ENCODE measurements around the gene S100G. TPM values are rescaled to one million over a fixed set of nuclear protein-coding genes. Genes with fewer than 3 reads are reported as not detected.
"Not testable (repeated sequence)": the region's sequence is repeated elsewhere in the genome, so short reads cannot be mapped to it uniquely, and the experiment has no call there.

S100G gene, protein sequence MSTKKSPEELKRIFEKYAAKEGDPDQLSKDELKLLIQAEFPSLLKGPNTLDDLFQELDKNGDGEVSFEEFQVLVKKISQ
- total RNA-seq (2021; ENCODE audit: unreplicated experiment) (not detected), Bru-seq, nascent RNA (not detected), BruChase-seq, experiment 1, labeled RNA remaining after a 2-hour chase (not detected), BruChase-seq, experiment 2, labeled RNA remaining after a 6-hour chase (not detected)
- not detected for polyA plus RNA-seq (2012; ENCODE audit: insufficient read length)
- long read RNA-seq: 0 reads

DNA sequence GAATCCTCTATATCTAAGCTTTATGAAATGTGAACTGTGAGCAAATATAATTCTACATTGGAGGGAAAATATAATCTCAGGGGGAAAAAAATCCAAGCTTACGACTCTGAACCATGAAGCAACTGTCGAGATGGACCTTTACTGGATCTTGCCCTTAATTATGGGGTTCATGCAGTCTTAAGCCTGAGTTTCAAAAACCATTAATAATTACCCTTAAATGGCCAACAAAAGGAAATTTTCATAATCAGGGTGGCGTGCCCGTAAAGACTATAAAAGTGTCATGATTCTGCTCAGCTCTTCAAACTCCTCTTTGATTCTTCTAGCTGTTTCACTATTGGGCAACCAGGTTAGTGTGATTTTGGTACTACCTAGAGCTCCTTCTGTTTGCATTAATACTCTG, at the start of gene S100G:
TSS of gene S100G (plus strand) at position 301 of the 400 bp plus-strand sequence. CDS start 849 bp downstream, outside the sequence.
- no peaks in the 10 kb centered on the region for H3K9me3 ChIP-seq (ENCODE audit: control insufficient read depth, insufficient read depth, low read depth, low read length)
- intact Hi-C loops (cut with micrococcal nuclease; ENCODE audit: unreplicated experiment): no loop called here
- CTCF ChIA-PET: no interaction called here
- DNase-seq (ENCODE audit: low read depth, low spot score) (no peak), ATAC-seq (no peak)
- H3K27me3 ChIP-seq (ENCODE audit: control insufficient read depth, insufficient read depth, low read length): no peaks in the 10 kb centered on the region
- H3K4me1 ChIP-seq (ENCODE audit: control insufficient read depth, insufficient read depth, low read length): no peaks in the 10 kb centered on the region
- in situ Hi-C loops (cut with HindIII; ENCODE audit: low pct_unique_long_range_greater_than_20kb, low sequenced_read_pairs): no loop called here
- no peaks in the 10 kb centered on the region for H3K36me3 ChIP-seq (ENCODE audit: control insufficient read depth, insufficient read depth, low read length)
- POLR2A ChIA-PET: no interaction called here
- H3K27ac ChIP-seq (ENCODE audit: low read length): no peak within 1 kb of the TSS
- TF ChIP-seq, protein P1, sequence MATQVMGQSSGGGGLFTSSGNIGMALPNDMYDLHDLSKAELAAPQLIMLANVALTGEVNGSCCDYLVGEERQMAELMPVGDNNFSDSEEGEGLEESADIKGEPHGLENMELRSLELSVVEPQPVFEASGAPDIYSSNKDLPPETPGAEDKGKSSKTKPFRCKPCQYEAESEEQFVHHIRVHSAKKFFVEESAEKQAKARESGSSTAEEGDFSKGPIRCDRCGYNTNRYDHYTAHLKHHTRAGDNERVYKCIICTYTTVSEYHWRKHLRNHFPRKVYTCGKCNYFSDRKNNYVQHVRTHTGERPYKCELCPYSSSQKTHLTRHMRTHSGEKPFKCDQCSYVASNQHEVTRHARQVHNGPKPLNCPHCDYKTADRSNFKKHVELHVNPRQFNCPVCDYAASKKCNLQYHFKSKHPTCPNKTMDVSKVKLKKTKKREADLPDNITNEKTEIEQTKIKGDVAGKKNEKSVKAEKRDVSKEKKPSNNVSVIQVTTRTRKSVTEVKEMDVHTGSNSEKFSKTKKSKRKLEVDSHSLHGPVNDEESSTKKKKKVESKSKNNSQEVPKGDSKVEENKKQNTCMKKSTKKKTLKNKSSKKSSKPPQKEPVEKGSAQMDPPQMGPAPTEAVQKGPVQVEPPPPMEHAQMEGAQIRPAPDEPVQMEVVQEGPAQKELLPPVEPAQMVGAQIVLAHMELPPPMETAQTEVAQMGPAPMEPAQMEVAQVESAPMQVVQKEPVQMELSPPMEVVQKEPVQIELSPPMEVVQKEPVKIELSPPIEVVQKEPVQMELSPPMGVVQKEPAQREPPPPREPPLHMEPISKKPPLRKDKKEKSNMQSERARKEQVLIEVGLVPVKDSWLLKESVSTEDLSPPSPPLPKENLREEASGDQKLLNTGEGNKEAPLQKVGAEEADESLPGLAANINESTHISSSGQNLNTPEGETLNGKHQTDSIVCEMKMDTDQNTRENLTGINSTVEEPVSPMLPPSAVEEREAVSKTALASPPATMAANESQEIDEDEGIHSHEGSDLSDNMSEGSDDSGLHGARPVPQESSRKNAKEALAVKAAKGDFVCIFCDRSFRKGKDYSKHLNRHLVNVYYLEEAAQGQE (IDR thresholded peaks at IDR 0.05; ENCODE audit: insufficient read depth in 1 of 2, low read depth in 2 of 2, low read length in 1 of 2): no peak
- no peak for TF ChIP-seq SIN3A (IDR thresholded peaks at IDR 0.05; ENCODE audit: borderline replicate concordance, insufficient read depth, low read depth, low read length)
- TF ChIP-seq POLR2AphosphoS5 (IDR thresholded peaks at IDR 0.05; ENCODE audit: low read depth, low read length): no peak
- no peak for TF ChIP-seq TCF7L2 (IDR thresholded peaks at IDR 0.05; ENCODE audit: low read depth, low read length)
- TF ChIP-seq, protein P2, sequence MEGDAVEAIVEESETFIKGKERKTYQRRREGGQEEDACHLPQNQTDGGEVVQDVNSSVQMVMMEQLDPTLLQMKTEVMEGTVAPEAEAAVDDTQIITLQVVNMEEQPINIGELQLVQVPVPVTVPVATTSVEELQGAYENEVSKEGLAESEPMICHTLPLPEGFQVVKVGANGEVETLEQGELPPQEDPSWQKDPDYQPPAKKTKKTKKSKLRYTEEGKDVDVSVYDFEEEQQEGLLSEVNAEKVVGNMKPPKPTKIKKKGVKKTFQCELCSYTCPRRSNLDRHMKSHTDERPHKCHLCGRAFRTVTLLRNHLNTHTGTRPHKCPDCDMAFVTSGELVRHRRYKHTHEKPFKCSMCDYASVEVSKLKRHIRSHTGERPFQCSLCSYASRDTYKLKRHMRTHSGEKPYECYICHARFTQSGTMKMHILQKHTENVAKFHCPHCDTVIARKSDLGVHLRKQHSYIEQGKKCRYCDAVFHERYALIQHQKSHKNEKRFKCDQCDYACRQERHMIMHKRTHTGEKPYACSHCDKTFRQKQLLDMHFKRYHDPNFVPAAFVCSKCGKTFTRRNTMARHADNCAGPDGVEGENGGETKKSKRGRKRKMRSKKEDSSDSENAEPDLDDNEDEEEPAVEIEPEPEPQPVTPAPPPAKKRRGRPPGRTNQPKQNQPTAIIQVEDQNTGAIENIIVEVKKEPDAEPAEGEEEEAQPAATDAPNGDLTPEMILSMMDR (IDR thresholded peaks at IDR 0.05): no peak
- no peak within 1 kb of the TSS for H3K4me3 ChIP-seq (ENCODE audit: low read depth in 2 of 2, low read length in 2 of 2)
- no TSS peak for BruUV-seq (replicated peaks)

GRCh38 chrX:16601885-16602284, 48.1 kb upstream of the S100G start:
- H3K27me3 ChIP-seq (ENCODE audit: control insufficient read depth, insufficient read depth, low read length): no peaks in the 10 kb centered on the region
- no peak for DNase-seq (ENCODE audit: low read depth, low spot score)
- no peaks in the 10 kb centered on the region for H3K9me3 ChIP-seq (ENCODE audit: control insufficient read depth, insufficient read depth, low read depth, low read length)
- H3K27ac ChIP-seq (ENCODE audit: low read length): no peak overlapping the region
- intact Hi-C loops (cut with micrococcal nuclease; ENCODE audit: unreplicated experiment) (no loop called here), in situ Hi-C loops (cut with HindIII; ENCODE audit: low pct_unique_long_range_greater_than_20kb, low sequenced_read_pairs) (no loop called here)
- POLR2A ChIA-PET: no interaction called here
- TF ChIP-seq, protein P2 (IDR thresholded peaks at IDR 0.05): no peak
- TF ChIP-seq TCF7L2 (IDR thresholded peaks at IDR 0.05; ENCODE audit: low read depth, low read length) (no peak), SIN3A (IDR thresholded peaks at IDR 0.05; ENCODE audit: borderline replicate concordance, insufficient read depth, low read depth, low read length) (no peak), POLR2AphosphoS5 (IDR thresholded peaks at IDR 0.05; ENCODE audit: low read depth, low read length) (no peak)
- TF ChIP-seq, protein P1 (IDR thresholded peaks at IDR 0.05; ENCODE audit: insufficient read depth in 1 of 2, low read depth in 2 of 2, low read length in 1 of 2): no peak
- H3K36me3 ChIP-seq (ENCODE audit: control insufficient read depth, insufficient read depth, low read length): no peaks in the 10 kb centered on the region
- CTCF ChIA-PET: no interaction called here
- H3K4me3 ChIP-seq (ENCODE audit: low read depth in 2 of 2, low read length in 2 of 2): no peak overlapping the region
- H3K4me1 ChIP-seq (ENCODE audit: control insufficient read depth, insufficient read depth, low read length): no peaks in the 10 kb centered on the region
- ATAC-seq: no peak
- BruUV-seq (replicated peaks): no TSS peak

DNA sequence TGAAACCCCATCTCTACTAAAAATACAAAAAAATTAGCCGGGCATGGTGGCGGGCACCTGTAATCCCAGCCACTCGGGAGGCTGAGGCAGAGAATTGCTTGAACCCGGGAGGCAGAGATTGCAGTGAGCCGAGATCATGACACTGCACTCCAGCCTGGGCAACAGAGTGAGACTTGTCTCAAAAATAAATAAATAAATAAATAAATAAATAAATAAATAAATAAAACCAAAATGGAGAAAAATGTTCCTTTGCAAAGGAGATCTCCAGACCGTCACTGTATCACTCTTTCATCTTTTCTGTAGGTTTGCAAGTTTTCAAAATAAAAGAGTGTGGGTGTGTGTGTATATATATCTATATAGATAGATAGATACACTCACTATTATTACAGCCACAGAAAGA, 46.7 kb upstream of the S100G start:
- DNase-seq (ENCODE audit: low read depth, low spot score); intact Hi-C loops (cut with micrococcal nuclease; ENCODE audit: unreplicated experiment); ATAC-seq; H3K27ac ChIP-seq (ENCODE audit: low read length); BruUV-seq (replicated peaks); H3K27me3 ChIP-seq (ENCODE audit: control insufficient read depth, insufficient read depth, low read length); H3K36me3 ChIP-seq (ENCODE audit: control insufficient read depth, insufficient read depth, low read length); in situ Hi-C loops (cut with HindIII; ENCODE audit: low pct_unique_long_range_greater_than_20kb, low sequenced_read_pairs); H3K9me3 ChIP-seq (ENCODE audit: control insufficient read depth, insufficient read depth, low read depth, low read length); H3K4me3 ChIP-seq (ENCODE audit: low read depth in 2 of 2, low read length in 2 of 2); CTCF ChIA-PET; POLR2A ChIA-PET; H3K4me1 ChIP-seq (ENCODE audit: control insufficient read depth, insufficient read depth, low read length): not testable (repeated sequence)
